H1 (cell line): ENCODE results near the gene EVPL. TPM values are rescaled to one million over a fixed set of nuclear protein-coding genes. Genes with fewer than 3 reads are reported as not detected.

ENCODE experiments used
- ATF3 ChIP-seq: IDR thresholded peaks from 2 replicates; pipeline ENCODE4 v1.6.1; 2011; ENCODE audit warnings: low read depth, mild to moderate bottlenecking, low read length; ENCODE audit not compliant: insufficient read depth
- CHD2 ChIP-seq: IDR thresholded peaks from 2 replicates; pipeline ENCODE4 v1.6.1; 2012; ENCODE audit warnings: low read length, improper control_type of control experiment
- CHD7 ChIP-seq: fragments of 300-600 bp; sonication (generic); IDR thresholded peaks from 2 replicates; pipeline ENCODE4 v1.7.1; 2012; ENCODE audit warnings: low read length, moderate library complexity, mild to moderate bottlenecking, inconsistent platforms; ENCODE audit not compliant: insufficient replicate concordance
- GABPA ChIP-seq: IDR thresholded peaks from 2 replicates; pipeline ENCODE4 v1.6.1; 2011; ENCODE audit warnings: mild to moderate bottlenecking, low read length, moderate library complexity, borderline replicate concordance; ENCODE audit not compliant: insufficient read depth
- GTF2F1 ChIP-seq: IDR thresholded peaks from 2 replicates; pipeline ENCODE4 v1.6.1; 2012; ENCODE audit warnings: low read depth, low read length, improper control_type of control experiment, borderline replicate concordance
- JUND ChIP-seq: IDR thresholded peaks from 2 replicates; pipeline ENCODE4 v1.6.1; 2011; ENCODE audit warnings: mild to moderate bottlenecking, improper control_type of control experiment, low read length
- SP2 ChIP-seq: IDR thresholded peaks from 2 replicates; pipeline ENCODE4 v1.6.1; 2012; ENCODE audit warnings: mild to moderate bottlenecking, low read length, inconsistent platforms
- SRF ChIP-seq: IDR thresholded peaks from 2 replicates; pipeline ENCODE4 v1.6.1; 2011; ENCODE audit warnings: mild to moderate bottlenecking, low read depth, low read length, moderate library complexity
- TEAD4 ChIP-seq: IDR thresholded peaks from 2 replicates; pipeline ENCODE4 v1.6.1; 2012; ENCODE audit warnings: low read depth, low read length, inconsistent platforms, mixed read lengths
- YY1 ChIP-seq: IDR thresholded peaks from 2 replicates; pipeline ENCODE4 v1.6.1; 2011; ENCODE audit warnings: low read depth, mild to moderate bottlenecking, low read length
- polyA plus RNA-seq, 7 experiments: library from polyadenylated mRNA; depleted of rRNA in 3 of 7; stranded (reverse) in 5 of 7; unstranded in 2 of 7; fragments of >200 nt in 5 of 7; fragments of 200-250 nt in 2 of 7; gene quantifications; 1 replicate in 5 of 7; 2 replicates in 1 of 7; 4 replicates in 1 of 7; pipeline versions ENCODE4 v1.2.1 to v1.2.3, GENCODE V29; 2011 to 2013; ENCODE audit warnings: missing spikeins in 2 of 7, mixed read lengths in 2 of 7
- total RNA-seq: library from RNA; stranded (reverse); fragmentation: NEBNext Ultra II Directional; extraction: Animal tissue kit (Norgen Biotek cat#: 25700); gene quantifications from 2 replicates; pipeline ENCODE4 v1.2.1, GENCODE V29; 2021

EVPL gene
- total and polyA plus RNA-seq, 2 of the 8 experiments (the other 6 are each of a cell fraction or from before 2014, with no cell fraction given) = 0.20 to 0.99 TPM

- no peak for TF ChIP-seq CHD7
- no peak for TF ChIP-seq SP2
- TF ChIP-seq CHD2 = no peak
- no peak for TF ChIP-seq SRF
- TF ChIP-seq ATF3 = no peak
- TF ChIP-seq TEAD4 = no peak
- 0 out of 2 replicates have a peak, but pooled peaks have one; percentile 9 for TF ChIP-seq GABPA
- no peak for TF ChIP-seq JUND
- no peak for TF ChIP-seq GTF2F1
- no peak for TF ChIP-seq YY1
Measured at GRCh38 chr17:76000016-76000754, 26.9 kb downstream of the EVPL start (continued).
